ENCODE data around the gene TM9SF1.

TM9SF1 gene

DNA sequence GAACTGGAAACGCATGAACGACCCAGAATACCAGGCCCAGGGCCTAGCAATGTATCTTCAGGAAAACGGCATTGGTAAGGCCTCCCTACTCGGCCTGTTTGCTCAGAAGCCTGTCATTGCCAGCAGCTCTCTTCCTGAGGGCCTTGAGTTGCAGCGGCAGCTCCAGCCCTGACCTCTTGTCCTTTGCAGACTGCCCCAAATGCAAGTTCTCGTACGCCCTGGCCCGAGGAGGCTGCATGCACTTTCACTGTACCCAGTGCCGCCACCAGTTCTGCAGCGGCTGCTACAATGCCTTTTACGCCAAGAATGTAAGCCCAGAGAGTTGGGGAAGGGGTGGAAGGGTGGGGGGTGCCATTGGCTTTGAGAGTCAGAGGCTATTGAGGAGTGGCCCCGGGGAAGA, 37.9 kb downstream of the TM9SF1 start:
- no peak overlapping the region for H4K5ac ChIP-seq (ENCODE audit: low read length)
- H2BK5ac ChIP-seq (ENCODE audit: low read length) = no peak overlapping the region
- H3K56ac ChIP-seq (ENCODE audit: low read length) = no peak overlapping the region
- H4K8ac ChIP-seq (ENCODE audit: low read depth, low read length) = no peak overlapping the region
- H3K18ac ChIP-seq (ENCODE audit: low read length) = no peak overlapping the region
- H3K27me3 ChIP-seq (ENCODE audit: insufficient read depth, low read length, poor library complexity) = no peaks in the 10 kb centered on the region
- H3K4me3 ChIP-seq (ENCODE audit: low read length) = no peak overlapping the region
- H3K4me2 ChIP-seq (ENCODE audit: low read length) = no peak overlapping the region
- no peak overlapping the region for H3K23ac ChIP-seq (ENCODE audit: low read length)
- peaks cover 5% of the 10 kb centered on the region for H3K4me1 ChIP-seq (ENCODE audit: control insufficient read depth, low read depth, low read length)
- H2AK5ac ChIP-seq (ENCODE audit: low read length) = no peak overlapping the region
- no peak overlapping the region for H3K27ac ChIP-seq (ENCODE audit: low read depth, low read length)
- H2BK15ac ChIP-seq (replicated peaks; ENCODE audit: low read depth) = no peak overlapping the region
- H3K4ac ChIP-seq (ENCODE audit: low read depth, low read length) = no peak overlapping the region
- H3K79me2 ChIP-seq (ENCODE audit: control insufficient read depth, insufficient read depth, low read length) = no peaks in the 10 kb centered on the region
- no peak overlapping the region for H2BK120ac ChIP-seq (ENCODE audit: low read depth, low read length)
- no peak for DNase-seq
- no peak overlapping the region for H3K9ac ChIP-seq (ENCODE audit: low read length)
- peaks cover 2% of the 10 kb centered on the region for H3K79me1 ChIP-seq (ENCODE audit: low read length)
- no CpG with 5 or more reads among the region's 12 CpGs for WGBS (ENCODE audit: extremely low coverage, insufficient coverage, low lambda C conversion rate)
- H3K36me3 ChIP-seq (ENCODE audit: control insufficient read depth, insufficient read depth, low read length) = peaks cover 23% of the 10 kb centered on the region

GRCh38 chr14:24156840-24157239, 38.4 kb downstream of the TM9SF1 start:
- H3K79me2 ChIP-seq (ENCODE audit: control insufficient read depth, insufficient read depth, low read length) = no peaks in the 10 kb centered on the region
- H2BK15ac ChIP-seq (replicated peaks; ENCODE audit: low read depth) = no peak overlapping the region
- no peak overlapping the region for H4K5ac ChIP-seq (ENCODE audit: low read length)
- no peak overlapping the region for H3K27ac ChIP-seq (ENCODE audit: low read depth, low read length)
- H3K9ac ChIP-seq (ENCODE audit: low read length) = no peak overlapping the region
- H3K56ac ChIP-seq (ENCODE audit: low read length) = no peak overlapping the region
- no peaks in the 10 kb centered on the region for H3K27me3 ChIP-seq (ENCODE audit: insufficient read depth, low read length, poor library complexity)
- peaks cover 22% of the 10 kb centered on the region for H3K36me3 ChIP-seq (ENCODE audit: control insufficient read depth, insufficient read depth, low read length)
- H2BK120ac ChIP-seq (ENCODE audit: low read depth, low read length) = no peak overlapping the region
- no peak overlapping the region for H2BK5ac ChIP-seq (ENCODE audit: low read length)
- H3K4me1 ChIP-seq (ENCODE audit: control insufficient read depth, low read depth, low read length) = peaks cover 5% of the 10 kb centered on the region
- H3K4ac ChIP-seq (ENCODE audit: low read depth, low read length) = no peak overlapping the region
- WGBS (ENCODE audit: extremely low coverage, insufficient coverage, low lambda C conversion rate) = no CpG with 5 or more reads among the region's 1 CpG
- H2AK5ac ChIP-seq (ENCODE audit: low read length) = no peak overlapping the region
- peaks cover under 1% of the 10 kb centered on the region for H3K79me1 ChIP-seq (ENCODE audit: low read length)
- no peak overlapping the region for H3K4me2 ChIP-seq (ENCODE audit: low read length)
- no peak for DNase-seq
- no peak overlapping the region for H3K18ac ChIP-seq (ENCODE audit: low read length)
- no peak overlapping the region for H3K23ac ChIP-seq (ENCODE audit: low read length)
- H3K4me3 ChIP-seq (ENCODE audit: low read length) = no peak overlapping the region
- H4K8ac ChIP-seq (ENCODE audit: low read depth, low read length) = no peak overlapping the region

DNA sequence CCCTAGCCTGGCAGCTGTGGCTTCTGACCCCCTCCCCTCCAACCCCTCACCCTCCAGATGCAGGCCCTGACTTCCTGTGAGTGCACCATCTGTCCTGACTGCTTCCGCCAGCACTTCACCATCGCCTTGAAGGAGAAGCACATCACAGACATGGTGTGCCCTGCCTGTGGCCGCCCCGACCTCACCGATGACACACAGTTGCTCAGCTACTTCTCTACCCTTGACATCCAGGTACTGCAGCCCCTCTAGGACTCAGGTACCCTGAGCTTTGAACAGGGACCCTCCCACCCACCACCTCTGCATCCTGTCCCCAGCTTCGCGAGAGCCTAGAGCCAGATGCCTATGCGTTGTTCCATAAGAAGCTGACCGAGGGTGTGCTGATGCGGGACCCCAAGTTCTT, 40.1 kb downstream of the TM9SF1 start:
- Histone ChIP-seq H3K4ac (ENCODE audit: low read depth, low read length) (no peak overlapping the region), H3K27ac (ENCODE audit: low read depth, low read length) (no peak overlapping the region), H2BK15ac (replicated peaks; ENCODE audit: low read depth) (no peak overlapping the region), H3K23ac (ENCODE audit: low read length) (no peak overlapping the region), H3K79me1 (ENCODE audit: low read length) (peaks cover 1% of the 10 kb centered on the region), H4K5ac (ENCODE audit: low read length) (no peak overlapping the region), H2BK120ac (ENCODE audit: low read depth, low read length) (no peak overlapping the region), H3K9ac (ENCODE audit: low read length) (no peak overlapping the region), H3K36me3 (ENCODE audit: control insufficient read depth, insufficient read depth, low read length) (peaks cover 31% of the 10 kb centered on the region), H2AK5ac (ENCODE audit: low read length) (no peak overlapping the region), H2BK5ac (ENCODE audit: low read length) (no peak overlapping the region), H3K4me1 (ENCODE audit: control insufficient read depth, low read depth, low read length) (no peaks in the 10 kb centered on the region), H3K4me3 (ENCODE audit: low read length) (no peak overlapping the region), H3K56ac (ENCODE audit: low read length) (no peak overlapping the region), H4K8ac (ENCODE audit: low read depth, low read length) (no peak overlapping the region), H3K79me2 (ENCODE audit: control insufficient read depth, insufficient read depth, low read length) (no peaks in the 10 kb centered on the region), H3K4me2 (ENCODE audit: low read length) (no peak overlapping the region), H3K18ac (ENCODE audit: low read length) (no peak overlapping the region), H3K27me3 (ENCODE audit: insufficient read depth, low read length, poor library complexity) (no peaks in the 10 kb centered on the region)
- no CpG with 5 or more reads among the region's 10 CpGs for WGBS (ENCODE audit: extremely low coverage, insufficient coverage, low lambda C conversion rate)
- no peak for DNase-seq

- no peak overlapping the region for H2BK15ac ChIP-seq (replicated peaks; ENCODE audit: low read depth)
- no peak overlapping the region for H3K23ac ChIP-seq (ENCODE audit: low read length)
- H3K27me3 ChIP-seq (ENCODE audit: insufficient read depth, low read length, poor library complexity) = no peaks in the 10 kb centered on the region
- WGBS (ENCODE audit: extremely low coverage, insufficient coverage, low lambda C conversion rate) = no CpG with 5 or more reads among the region's 16 CpGs
- no peak overlapping the region for H4K5ac ChIP-seq (ENCODE audit: low read length)
- no peak overlapping the region for H3K4me2 ChIP-seq (ENCODE audit: low read length)
- H3K79me2 ChIP-seq (ENCODE audit: control insufficient read depth, insufficient read depth, low read length) = peaks cover 16% of the 10 kb centered on the region
- H2BK120ac ChIP-seq (ENCODE audit: low read depth, low read length) = no peak overlapping the region
- no peak overlapping the region for H2BK5ac ChIP-seq (ENCODE audit: low read length)
- no peak overlapping the region for H2AK5ac ChIP-seq (ENCODE audit: low read length)
- DNase-seq = no peak
- H3K56ac ChIP-seq (ENCODE audit: low read length) = no peak overlapping the region
- peaks cover 16% of the 10 kb centered on the region for H3K79me1 ChIP-seq (ENCODE audit: low read length)
- peaks cover 20% of the 10 kb centered on the region for H3K36me3 ChIP-seq (ENCODE audit: control insufficient read depth, insufficient read depth, low read length)
- H3K9ac ChIP-seq (ENCODE audit: low read length) = no peak overlapping the region
- H3K18ac ChIP-seq (ENCODE audit: low read length) = no peak overlapping the region
- no peak overlapping the region for H3K27ac ChIP-seq (ENCODE audit: low read depth, low read length)
- no peak overlapping the region for H3K4ac ChIP-seq (ENCODE audit: low read depth, low read length)
- H4K8ac ChIP-seq (ENCODE audit: low read depth, low read length) = no peak overlapping the region
- no peak overlapping the region for H3K4me3 ChIP-seq (ENCODE audit: low read length)
- peaks cover 3% of the 10 kb centered on the region for H3K4me1 ChIP-seq (ENCODE audit: control insufficient read depth, low read depth, low read length)
Observed at GRCh38 chr14:24151404-24152080, 43.7 kb downstream of the TM9SF1 start.

DNA sequence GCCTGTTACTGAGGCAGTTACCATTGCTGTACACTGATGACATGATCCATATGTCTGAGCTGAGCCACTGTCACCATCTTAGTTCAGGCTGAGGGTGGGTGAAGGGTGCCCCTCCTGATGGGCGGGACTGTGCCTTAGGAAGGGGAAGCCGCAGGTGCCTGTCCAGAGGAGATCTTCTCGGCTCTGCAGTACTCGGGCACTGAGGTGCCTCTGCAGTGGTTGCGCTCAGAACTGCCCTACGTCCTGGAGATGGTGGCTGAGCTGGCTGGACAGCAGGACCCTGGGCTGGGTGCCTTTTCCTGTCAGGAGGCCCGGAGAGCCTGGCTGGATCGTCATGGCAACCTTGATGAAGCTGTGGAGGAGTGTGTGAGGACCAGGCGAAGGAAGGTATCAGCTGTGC, 44.2 kb downstream of the TM9SF1 start:
- Histone ChIP-seq H4K5ac (ENCODE audit: low read length) (no peak overlapping the region), H2BK15ac (replicated peaks; ENCODE audit: low read depth) (no peak overlapping the region), H2AK5ac (ENCODE audit: low read length) (no peak overlapping the region), H3K27me3 (ENCODE audit: insufficient read depth, low read length, poor library complexity) (no peaks in the 10 kb centered on the region), H3K79me2 (ENCODE audit: control insufficient read depth, insufficient read depth, low read length) (peaks cover 16% of the 10 kb centered on the region), H3K4me1 (ENCODE audit: control insufficient read depth, low read depth, low read length) (peaks cover 3% of the 10 kb centered on the region), H3K36me3 (ENCODE audit: control insufficient read depth, insufficient read depth, low read length) (peaks cover 19% of the 10 kb centered on the region), H2BK5ac (ENCODE audit: low read length) (no peak overlapping the region), H3K4ac (ENCODE audit: low read depth, low read length) (no peak overlapping the region), H4K8ac (ENCODE audit: low read depth, low read length) (no peak overlapping the region), H3K9ac (ENCODE audit: low read length) (no peak overlapping the region), H2BK120ac (ENCODE audit: low read depth, low read length) (no peak overlapping the region), H3K4me3 (ENCODE audit: low read length) (no peak overlapping the region), H3K27ac (ENCODE audit: low read depth, low read length) (no peak overlapping the region), H3K18ac (ENCODE audit: low read length) (no peak overlapping the region), H3K56ac (ENCODE audit: low read length) (no peak overlapping the region), H3K23ac (ENCODE audit: low read length) (no peak overlapping the region), H3K4me2 (ENCODE audit: low read length) (no peak overlapping the region), H3K79me1 (ENCODE audit: low read length) (peaks cover 16% of the 10 kb centered on the region)
- DNase-seq = no peak
- WGBS (ENCODE audit: extremely low coverage, insufficient coverage, low lambda C conversion rate) = no CpG with 5 or more reads among the region's 9 CpGs

DNA sequence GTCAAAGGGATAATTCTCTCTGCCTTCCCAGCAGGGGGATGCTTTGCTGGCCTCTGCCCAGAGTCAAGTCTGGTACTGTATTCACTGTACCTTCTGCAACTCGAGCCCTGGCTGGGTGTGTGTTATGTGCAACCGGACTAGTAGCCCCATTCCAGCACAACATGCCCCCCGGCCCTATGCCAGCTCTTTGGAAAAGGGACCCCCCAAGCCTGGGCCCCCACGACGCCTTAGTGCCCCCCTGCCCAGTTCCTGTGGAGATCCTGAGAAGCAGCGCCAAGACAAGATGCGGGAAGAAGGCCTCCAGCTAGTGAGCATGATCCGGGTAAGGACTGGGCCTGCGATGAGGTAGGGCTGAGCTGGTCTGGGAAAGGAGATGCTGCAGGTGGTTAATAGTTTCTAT, 44.7 kb downstream of the TM9SF1 start:
- no peak overlapping the region for H3K9ac ChIP-seq (ENCODE audit: low read length)
- H3K36me3 ChIP-seq (ENCODE audit: control insufficient read depth, insufficient read depth, low read length) = peaks cover 16% of the 10 kb centered on the region
- H3K56ac ChIP-seq (ENCODE audit: low read length) = no peak overlapping the region
- no CpG with 5 or more reads among the region's 9 CpGs for WGBS (ENCODE audit: extremely low coverage, insufficient coverage, low lambda C conversion rate)
- H2BK5ac ChIP-seq (ENCODE audit: low read length) = no peak overlapping the region
- no peak for DNase-seq
- H3K4me3 ChIP-seq (ENCODE audit: low read length) = no peak overlapping the region
- no peak overlapping the region for H4K8ac ChIP-seq (ENCODE audit: low read depth, low read length)
- H3K4me1 ChIP-seq (ENCODE audit: control insufficient read depth, low read depth, low read length) = peaks cover 8% of the 10 kb centered on the region
- H3K23ac ChIP-seq (ENCODE audit: low read length) = no peak overlapping the region
- no peak overlapping the region for H3K27ac ChIP-seq (ENCODE audit: low read depth, low read length)
- no peak overlapping the region for H3K4ac ChIP-seq (ENCODE audit: low read depth, low read length)
- H3K27me3 ChIP-seq (ENCODE audit: insufficient read depth, low read length, poor library complexity) = no peaks in the 10 kb centered on the region
- H3K18ac ChIP-seq (ENCODE audit: low read length) = no peak overlapping the region
- no peak overlapping the region for H2BK15ac ChIP-seq (replicated peaks; ENCODE audit: low read depth)
- H2AK5ac ChIP-seq (ENCODE audit: low read length) = no peak overlapping the region
- no peak overlapping the region for H4K5ac ChIP-seq (ENCODE audit: low read length)
- no peak overlapping the region for H3K4me2 ChIP-seq (ENCODE audit: low read length)
- peaks cover 18% of the 10 kb centered on the region for H3K79me1 ChIP-seq (ENCODE audit: low read length)
- no peak overlapping the region for H2BK120ac ChIP-seq (ENCODE audit: low read depth, low read length)
- peaks cover 16% of the 10 kb centered on the region for H3K79me2 ChIP-seq (ENCODE audit: control insufficient read depth, insufficient read depth, low read length)
